NK-92 (cell line): ENCODE results near the gene TPSG1.
"Not testable (repeated sequence)": the region's sequence is repeated elsewhere in the genome, so short reads cannot be mapped to it uniquely, and the experiment has no call there.

Experiments
- DNase-seq: peaks from one replicate; lab custom pipeline; 2025; ENCODE audit not compliant: unreplicated experiment; lab: John Stamatoyannopoulos, UW

TPSG1 gene

DNA sequence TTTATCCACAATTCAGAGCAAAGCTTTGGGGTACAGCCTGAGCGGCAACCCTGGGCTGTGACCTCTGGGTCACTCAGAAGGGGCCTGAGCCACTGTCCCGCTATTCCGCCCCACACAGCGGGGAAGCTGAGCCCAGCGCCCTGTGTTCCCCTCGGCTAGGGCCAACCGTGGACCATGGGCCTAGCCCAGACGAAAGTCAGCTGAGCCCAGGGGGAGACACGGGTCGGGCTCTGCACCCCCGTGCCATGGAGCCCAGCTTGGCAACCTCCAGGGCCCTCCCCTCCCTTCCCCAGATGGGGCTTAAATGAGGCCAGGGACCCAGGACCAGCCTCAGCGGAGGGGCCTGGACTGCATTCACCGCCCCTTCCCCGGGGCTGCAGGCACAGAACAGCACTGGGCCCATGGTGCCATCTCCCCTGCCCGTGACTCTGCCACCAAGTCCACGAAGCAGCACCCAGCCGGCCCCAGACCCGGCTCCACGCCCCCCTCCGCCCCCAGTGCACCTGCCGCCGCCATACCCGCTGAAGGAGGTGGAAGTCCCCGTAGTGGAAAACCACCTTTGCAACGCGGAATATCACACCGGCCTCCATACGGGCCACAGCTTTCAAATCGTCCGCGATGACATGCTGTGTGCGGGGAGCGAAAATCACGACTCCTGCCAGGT, 32.6 kb upstream of the TPSG1 start:
- no peak for DNase-seq

- no peak for DNase-seq
Measured at GRCh38 chr16:1256874-1257322, 31.8 kb upstream of the TPSG1 start.

GRCh38 chr16:1256296-1256873, 31.3 kb upstream of the TPSG1 start:
- not testable (repeated sequence) for DNase-seq

GRCh38 chr16:1255276-1256122, 30.4 kb upstream of the TPSG1 start, which contains the start of gene TPSD1:
TPSD1 (plus strand) TSS chr16:1256069; CDS start chr16:1256281, 212 bp downstream.
- DNase-seq: not testable (repeated sequence)

DNA sequence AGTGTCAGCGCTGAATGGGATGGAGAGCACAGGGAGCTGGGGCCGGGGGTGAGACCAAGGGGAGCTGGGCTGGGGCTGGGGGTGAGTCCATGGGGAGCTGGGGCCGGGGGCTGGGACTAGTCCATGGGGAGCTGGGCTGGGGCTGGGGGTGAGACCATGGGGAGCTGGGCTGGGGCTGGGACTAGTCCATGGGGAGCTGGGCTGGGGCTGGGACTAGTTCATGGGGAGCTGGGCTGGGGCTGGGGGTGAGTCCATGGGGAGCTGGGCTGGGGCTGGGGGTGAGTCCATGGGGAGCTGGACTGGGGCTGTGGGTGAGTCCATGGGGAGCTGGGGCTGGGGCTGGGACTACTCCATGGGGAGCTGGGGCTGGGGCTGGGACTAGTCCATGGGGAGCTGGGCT, 29.8 kb upstream of the TPSG1 start:
- not testable (repeated sequence) for DNase-seq

DNA sequence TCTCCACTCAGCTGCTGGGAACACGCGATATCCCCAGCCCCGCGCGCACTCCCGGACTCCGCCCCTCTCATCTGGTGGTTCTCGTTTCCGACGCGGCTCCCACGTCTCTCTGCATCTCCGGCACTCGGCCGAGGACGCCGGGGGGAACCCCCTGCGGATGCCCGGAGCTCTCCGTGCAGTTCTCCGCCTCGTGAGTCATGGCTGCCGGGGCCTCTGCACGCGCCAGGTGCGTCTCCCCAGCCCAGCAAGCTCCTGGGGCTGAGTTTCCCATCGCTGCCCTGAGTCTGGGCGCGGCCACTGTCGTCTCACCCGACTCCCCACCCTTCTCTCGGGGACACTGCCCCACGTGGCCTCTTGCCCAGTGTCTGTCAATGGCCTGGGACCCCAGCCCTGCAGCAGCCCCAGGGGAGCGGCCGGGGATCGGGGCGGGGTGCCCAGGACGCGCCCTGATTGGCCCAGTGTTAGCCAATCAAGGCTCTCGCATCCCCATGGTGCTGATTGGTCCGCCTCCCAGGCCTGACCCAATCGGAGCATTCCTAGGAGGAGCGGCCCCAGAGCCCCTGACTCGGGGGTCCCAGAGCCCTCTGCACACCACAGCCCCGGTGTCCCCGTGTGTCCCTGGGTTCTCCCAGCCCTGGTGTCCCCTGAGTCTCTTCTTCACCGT, 28.8 kb upstream of the TPSG1 start:
- not testable (repeated sequence) for DNase-seq

DNA sequence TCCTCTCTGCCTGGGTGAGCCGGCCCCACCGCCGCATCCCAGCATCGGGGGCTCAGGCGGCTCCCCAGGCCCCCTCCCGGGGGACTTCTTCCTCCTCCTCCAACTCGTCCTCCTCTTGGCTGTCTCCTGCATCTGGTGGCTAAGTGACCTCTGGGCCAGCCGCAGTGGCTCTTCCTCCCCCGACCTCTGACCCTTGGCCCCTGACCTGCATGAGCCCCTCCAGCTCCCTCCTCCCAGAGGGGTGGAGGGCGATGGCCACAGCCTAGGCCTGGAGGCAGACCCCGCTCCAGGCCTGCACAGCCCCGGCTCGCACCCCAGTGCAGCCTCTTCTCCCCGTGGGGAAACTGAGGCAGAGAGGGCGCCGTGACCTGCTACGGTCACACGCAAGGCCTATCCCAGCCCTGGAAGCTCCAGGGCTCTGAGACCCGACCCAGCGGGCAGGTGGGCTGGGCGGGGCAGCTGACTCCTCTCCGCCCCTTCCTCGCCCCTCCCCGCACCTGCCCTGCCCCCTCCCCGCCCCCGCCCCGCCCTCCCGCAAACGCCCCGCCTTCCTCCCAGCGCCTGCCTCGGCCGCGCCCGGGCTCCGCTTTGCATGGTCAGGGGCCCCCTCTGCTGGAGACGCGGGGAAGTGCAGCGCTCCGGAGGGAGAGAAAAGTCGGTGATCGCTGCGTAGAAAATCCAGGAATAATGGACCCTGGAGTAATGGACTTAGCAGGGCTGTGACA, 24.1 kb upstream of the TPSG1 start:
- DNase-seq: not testable (repeated sequence)

DNA sequence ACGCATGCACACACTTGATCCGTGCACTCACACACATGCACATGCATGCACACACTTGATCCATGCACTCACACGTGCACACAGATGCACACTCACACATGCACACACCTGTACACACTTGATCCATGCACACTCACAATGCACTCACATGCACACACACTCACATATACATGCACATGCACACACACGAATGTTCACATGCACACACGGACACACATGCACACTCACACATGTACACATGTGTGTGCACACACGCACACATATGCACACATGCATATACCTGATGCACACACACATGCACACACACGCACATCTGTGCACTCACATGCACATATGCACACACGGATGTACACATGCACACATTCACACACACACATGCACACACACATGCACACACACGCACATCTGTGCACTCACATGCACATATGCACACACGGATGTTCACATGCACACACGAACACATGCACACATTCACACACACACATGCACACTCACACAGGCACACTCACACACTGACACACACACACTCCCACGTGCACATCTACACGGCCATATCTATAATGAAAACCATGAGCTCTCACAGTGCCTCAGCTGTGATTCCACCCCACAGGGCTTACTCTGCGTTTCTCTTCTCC, 23.0 kb upstream of the TPSG1 start:
- DNase-seq: not testable (repeated sequence)

DNA sequence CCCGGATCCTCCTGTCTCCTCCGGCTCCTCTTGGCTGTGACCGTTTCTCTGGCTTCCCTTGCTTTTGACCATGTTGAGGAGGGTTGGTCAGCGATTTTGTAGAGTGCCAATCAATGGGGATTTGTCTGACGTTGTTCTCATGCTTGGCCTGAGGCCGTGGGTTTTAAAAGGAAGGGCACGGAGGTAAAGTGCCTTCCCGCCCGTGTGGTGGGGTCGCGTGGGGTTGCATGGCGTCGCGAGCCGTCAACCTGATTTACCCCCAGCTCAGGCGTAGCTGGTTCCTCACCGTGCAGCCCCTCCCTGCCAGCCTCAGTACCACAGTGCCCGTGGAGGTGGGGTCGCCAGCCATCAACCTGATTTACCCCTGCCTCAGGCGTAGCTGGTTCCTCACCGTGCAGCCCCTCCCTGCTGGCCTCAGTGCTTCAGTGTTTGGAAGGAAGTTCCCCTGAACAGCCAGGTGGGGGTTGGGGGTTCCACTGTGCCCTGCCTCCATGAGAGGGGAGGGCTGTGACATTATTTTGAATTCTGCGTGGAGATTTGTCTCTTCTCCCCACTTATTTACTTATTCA, 20.5 kb upstream of the TPSG1 start:
- no peak for DNase-seq

DNA sequence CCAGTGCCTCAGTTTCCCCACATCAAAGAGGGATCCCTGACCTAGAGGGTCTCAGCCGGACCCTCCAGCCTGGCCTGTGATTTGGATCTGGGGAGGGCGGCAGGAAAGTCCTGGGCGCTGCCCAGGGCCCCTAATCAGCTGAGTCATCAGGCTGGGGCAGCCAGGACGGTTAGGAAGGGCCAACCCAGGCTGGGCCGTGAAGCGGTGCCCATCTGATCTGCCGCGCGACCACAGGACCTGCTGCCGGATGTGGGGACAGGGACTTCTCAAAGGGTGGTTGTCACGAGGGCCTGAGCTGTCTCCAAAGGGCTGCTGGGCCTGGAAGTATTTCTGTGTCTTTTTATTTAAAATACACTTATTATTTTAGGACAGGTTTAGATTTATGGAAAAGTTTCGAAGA, 19.8 kb upstream of the TPSG1 start:
- DNase-seq: no peak

DNA sequence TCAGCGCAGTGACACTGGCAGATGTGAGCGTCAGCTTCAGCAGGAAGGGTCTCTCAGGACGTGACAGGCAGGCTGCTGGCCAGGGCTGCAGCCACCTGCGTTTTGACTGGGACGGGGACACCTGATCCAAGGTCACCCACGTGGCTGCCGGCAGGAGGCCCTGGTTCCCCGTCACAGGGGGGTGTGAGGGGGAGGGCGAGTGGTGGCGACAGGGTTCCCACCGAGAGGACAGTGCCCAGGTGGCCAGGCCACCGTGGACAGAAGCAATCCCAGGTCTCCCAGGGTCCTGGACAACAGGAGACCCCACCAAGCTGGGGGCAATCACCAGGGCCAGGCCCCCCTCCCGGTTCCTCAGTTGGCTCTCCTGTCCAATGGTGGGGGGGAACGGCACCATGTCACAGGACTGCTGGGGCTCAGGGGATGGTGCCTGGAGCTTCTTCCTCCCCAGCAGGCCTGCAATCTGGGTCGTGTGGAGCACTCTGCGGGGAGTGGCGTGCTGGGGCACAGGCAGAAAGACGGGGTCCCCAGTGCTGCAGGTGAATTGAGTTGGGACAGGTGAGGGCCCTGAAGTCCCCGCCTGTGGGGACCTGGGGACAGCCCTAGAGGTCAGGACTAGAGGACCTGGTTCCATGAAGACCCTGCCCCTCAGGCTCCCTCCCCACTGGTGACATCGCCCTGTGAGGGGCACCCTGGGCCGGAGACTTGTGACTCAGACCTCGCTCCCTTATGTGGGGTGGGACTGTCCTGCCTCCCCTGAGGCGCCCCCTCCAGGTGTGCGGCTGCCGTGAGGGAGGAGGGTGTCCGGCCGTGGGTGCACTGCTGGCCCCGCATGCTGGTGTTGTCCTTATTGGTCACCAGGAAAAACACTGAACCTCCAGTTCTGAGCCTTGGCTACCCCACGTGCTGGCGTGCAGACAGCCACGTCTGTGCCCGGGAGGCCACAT, 19.1 kb upstream of the TPSG1 start:
- DNase-seq: not testable (repeated sequence)

- DNase-seq: not testable (repeated sequence)
Measured at GRCh38 chr16:1243363-1243762, 18.3 kb upstream of the TPSG1 start.

DNA sequence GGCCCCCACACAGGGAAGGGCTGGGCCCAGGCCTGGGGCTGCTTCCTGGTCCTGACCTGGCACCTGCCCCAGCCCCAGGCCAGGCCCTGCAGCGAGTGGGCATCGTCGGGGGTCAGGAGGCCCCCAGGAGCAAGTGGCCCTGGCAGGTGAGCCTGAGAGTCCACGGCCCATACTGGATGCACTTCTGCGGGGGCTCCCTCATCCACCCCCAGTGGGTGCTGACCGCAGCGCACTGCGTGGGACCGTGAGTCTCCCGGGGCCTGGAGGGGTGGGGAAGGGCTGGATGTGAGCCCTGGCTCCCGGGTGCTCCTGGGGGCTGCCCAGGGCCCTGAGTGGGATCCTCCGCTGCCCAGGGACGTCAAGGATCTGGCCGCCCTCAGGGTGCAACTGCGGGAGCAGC, 16.0 kb upstream of the TPSG1 start:
- DNase-seq: not testable (repeated sequence)

GRCh38 chr16:1240436-1240835, 15.4 kb upstream of the TPSG1 start, which contains the start of gene TPSAB1:
TPSAB1 (plus strand) TSS chr16:1240705; CDS start chr16:1240939, 234 bp downstream.
- not testable (repeated sequence) for DNase-seq

GRCh38 chr16:1239575-1239974, 14.5 kb upstream of the TPSG1 start:
- not testable (repeated sequence) for DNase-seq

DNA sequence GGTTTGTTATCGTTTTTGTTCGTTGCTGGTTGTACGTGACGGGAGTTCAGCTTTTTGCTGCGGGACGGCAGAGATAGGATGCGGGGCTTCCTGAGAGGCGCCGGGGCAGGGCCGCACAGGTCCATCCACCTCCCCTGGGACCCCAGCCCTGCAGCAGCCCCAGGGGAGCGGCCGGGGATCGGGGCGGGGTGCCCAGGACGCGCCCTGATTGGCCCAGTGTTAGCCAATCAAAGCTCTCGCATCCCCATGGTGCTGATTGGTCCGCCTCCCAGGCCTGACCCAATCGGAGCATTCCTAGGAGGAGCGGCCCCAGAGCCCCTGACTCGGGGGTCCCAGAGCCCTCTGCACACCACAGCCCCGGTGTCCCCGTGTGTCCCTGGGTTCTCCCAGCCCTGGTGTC, 13.8 kb upstream of the TPSG1 start:
- not testable (repeated sequence) for DNase-seq

DNA sequence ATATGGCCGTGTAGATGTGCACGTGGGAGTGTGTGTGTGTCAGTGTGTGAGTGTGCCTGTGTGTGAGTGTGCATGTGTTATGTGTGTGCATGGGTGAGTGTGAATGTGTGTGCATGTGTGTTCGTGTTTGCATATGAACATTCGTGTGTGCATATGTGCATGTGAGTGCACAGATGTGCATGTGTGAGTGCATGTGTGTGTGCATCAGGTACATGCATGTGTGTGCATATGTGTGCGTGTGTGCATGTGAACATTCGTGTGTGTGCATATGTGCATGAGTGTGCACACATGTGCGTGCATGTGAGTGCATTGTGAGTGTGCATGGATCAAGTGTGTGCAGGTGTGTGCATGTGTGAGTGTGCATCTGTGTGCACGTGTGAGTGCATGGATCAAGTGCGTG, 12.9 kb upstream of the TPSG1 start:
- DNase-seq: no peak

GRCh38 chr16:1236659-1237058, 11.6 kb upstream of the TPSG1 start:
- DNase-seq: not testable (repeated sequence)
